NCI-H1436 treated with DMSO at 0.1 percent for 48 hours (cell line): Measurements from ENCODE around the gene PCDHGC3.

Experiments used
- DNase-seq: peaks from one replicate; lab custom pipeline; 2025; lab: John Stamatoyannopoulos, UW

PCDHGC3 gene

GRCh38 chr5:141524604-141525597, 49.1 kb downstream of the PCDHGC3 start:
- DNase-seq: peak; percentile 26

- no peak for DNase-seq
Measured at GRCh38 chr5:141525653-141526052, 49.9 kb downstream of the PCDHGC3 start.

GRCh38 chr5:141527426-141527825, 51.7 kb downstream of the PCDHGC3 start:
- DNase-seq: no peak
